Skin epidermis (tissue), 12 donors: Measurements from ENCODE around the gene ARHGEF4.

ENCODE experiments used
- H3K27ac ChIP-seq, 21 experiments: fragments of 200-600 bp; sonication (generic) in 11 of 21; one replicate each; pipeline ENCODE4 v1.5.0; 2020; ENCODE audit warnings: mild to moderate bottlenecking in 3 of 21, inconsistent platforms in 2 of 21, moderate library complexity in 2 of 21
- H3K4me3 ChIP-seq, 7 experiments: fragments of 200-600 bp; sonication (generic) in 2 of 7; one replicate each; pipeline ENCODE4 v1.5.0; 2020; ENCODE audit warnings: inconsistent platforms in 2 of 7, mild to moderate bottlenecking in 2 of 7, moderate library complexity in 1 of 7

Gene ARHGEF4

GRCh38 chr2:130836501-130837174 lies at the start of gene ARHGEF4:
TSS of gene ARHGEF4 (plus strand) at chr2:130836914. CDS start at chr2:130836954, 40 bp downstream.
- Histone ChIP-seq H3K4me3 (peak within 1 kb of the TSS; percentile 38 to 65 (median 50)), H3K27ac (peak within 1 kb of the TSS in 19 of 21 experiments; percentile 29 to 86 (median 75))

GRCh38 chr2:130787841-130788240 lies 48.9 kb upstream of the ARHGEF4 start:
- Histone ChIP-seq H3K4me3 (no peak overlapping the region), H3K27ac (no peak overlapping the region)

DNA sequence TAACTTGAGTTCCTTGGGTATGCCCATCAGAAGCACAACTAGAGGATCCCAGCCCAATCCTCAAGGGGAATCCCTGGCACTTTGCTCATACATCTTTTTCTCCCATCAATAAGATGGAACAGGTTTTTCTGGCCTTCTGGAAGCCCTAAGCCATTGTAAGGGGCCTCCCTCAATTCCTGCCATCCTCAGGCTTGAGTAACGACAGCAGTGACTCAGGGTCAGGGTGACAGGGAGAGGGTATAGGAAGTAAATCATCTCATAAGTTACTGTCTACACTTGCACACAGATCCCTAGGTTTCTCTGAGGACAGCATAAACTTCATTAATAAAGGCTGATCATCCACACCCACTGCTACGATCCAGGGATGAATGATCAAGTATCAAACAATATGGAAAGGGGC lies 46.4 kb upstream of the ARHGEF4 start:
- H3K4me3 ChIP-seq, result no peak overlapping the region
- no peak overlapping the region for H3K27ac ChIP-seq

DNA sequence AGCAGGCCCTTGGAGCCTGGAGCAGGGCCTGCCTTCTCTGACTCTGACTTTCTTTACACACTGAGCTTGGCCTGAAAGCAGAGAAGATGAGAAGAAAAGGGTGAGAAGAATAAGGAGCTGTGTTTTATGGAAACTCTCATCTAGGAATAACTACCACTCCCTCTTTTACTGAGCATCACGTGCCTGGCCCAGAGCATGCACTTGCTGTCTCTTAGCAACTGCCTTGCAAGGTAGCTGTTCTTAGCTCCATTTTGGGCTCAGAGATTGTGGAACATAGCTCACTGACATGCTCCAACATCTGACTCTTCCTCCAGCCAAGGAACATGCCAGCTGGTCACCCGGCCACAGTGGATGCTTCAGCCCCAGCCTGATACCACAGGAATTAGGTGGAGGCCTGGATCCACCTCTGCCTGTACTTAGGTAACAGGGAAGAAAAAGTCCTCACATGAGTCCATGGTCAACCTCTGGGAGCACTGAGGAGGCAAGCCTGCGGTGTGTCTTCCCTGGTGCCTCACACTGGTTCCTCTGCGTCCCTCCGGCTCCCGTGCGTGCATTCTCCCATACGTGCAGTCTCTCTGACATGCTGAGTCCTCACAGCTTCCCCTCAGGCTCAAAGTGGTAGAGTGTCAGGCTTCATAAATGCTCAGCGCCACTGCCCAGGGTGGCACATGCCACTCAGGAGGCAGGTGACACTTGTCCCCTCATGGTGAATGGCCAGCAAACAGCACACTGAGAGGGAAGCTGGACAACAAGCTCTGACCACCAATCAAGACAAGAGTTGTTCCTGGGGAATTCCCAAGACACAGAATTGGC lies 45.7 kb upstream of the ARHGEF4 start:
- H3K4me3 ChIP-seq, result no peak overlapping the region
- H3K27ac ChIP-seq, result no peak overlapping the region

- H3K27ac ChIP-seq, result no peak overlapping the region
- no peak overlapping the region for H3K4me3 ChIP-seq
These were observed 45.1 kb upstream of the ARHGEF4 start for GRCh38 chr2:130791617-130791939.

- Histone ChIP-seq H3K4me3 (no peak overlapping the region), H3K27ac (no peak overlapping the region)
These were observed 41.3 kb upstream of the ARHGEF4 start for GRCh38 chr2:130795431-130795830.

- H3K27ac ChIP-seq, result no peak overlapping the region
These were observed 40.4 kb upstream of the ARHGEF4 start for GRCh38 chr2:130796290-130796689.

DNA sequence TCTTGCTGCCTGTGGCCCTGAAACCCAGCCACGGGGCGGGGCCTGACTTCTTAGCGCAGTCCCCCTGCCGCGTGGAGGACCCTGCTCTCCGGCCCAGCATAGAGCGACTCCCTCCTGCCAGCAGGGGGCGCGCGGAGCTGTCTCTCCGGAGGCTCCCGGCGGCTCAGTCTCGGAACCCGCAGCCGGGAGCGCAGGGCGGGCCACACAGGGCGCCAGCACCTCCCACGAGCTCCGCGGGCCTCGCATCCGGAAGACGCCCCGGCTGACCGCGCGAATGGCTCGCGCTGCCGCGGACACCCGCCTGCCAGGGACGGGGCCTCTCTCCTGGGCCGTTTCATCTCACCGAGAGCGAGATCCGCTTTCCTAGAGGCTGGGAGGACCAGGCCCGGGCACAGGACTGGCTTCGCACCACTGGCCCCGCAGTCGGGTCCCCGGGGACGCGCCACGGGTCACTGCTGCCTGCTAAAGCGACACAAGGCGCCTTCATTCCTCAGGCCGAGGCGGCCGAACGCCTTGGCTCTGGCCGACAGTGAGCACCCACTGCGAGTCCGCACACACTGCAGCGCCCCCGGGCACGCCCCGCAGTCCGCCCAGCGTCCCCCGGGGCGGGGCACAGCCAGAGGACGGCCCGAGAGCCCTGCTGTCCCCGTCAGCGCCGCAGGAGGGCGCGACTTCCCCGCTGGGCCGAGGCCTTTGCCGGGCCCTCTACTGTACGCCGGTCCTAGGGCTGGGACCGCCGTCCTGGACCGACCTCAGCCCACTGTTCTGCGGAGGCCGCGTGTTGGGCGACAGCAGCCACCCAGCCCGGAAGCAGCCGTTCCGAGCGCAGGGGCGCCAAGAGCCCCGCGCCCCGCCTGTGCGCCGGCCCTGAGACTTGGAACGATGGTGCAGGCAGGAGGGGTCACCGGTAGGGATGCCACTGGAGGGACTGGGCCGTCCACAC lies 39.0 kb upstream of the ARHGEF4 start:
- Histone ChIP-seq H3K4me3 (peak overlapping the region; percentile 56 to 89 (median 82)), H3K27ac (peak overlapping the region; percentile 64 to 98 (median 91))

More at GRCh38 chr2:130796290-130796689, 40.4 kb upstream of the ARHGEF4 start:
- H3K4me3 ChIP-seq, result no peak overlapping the region

GRCh38 chr2:130798472-130799218 lies 38.1 kb upstream of the ARHGEF4 start:
- peak overlapping the region in 20 of 21 experiments; percentile 64 to 98 (median 92) for H3K27ac ChIP-seq
- H3K4me3 ChIP-seq, result peak overlapping the region; percentile 56 to 89 (median 82)

DNA sequence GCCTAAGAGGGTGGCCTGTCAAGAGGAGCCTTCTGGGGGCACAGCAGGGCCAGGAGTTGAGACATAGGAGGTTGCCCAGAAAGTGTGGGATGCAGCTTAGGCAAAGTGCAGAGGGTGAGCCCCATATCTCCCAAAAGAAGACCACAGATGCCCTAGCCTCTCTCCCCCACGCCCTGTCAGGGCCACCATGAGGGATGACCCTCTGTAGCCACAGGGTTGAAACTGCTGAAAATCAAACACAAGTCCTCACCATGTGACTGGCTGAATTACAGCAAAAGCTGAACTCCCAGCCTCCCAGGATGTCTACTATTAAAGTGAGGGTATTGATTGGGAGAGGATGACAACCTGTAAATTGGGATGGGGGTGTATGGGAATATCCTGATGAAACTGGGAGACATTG lies 37.4 kb upstream of the ARHGEF4 start:
- Histone ChIP-seq H3K27ac (no peak overlapping the region), H3K4me3 (no peak overlapping the region)

DNA sequence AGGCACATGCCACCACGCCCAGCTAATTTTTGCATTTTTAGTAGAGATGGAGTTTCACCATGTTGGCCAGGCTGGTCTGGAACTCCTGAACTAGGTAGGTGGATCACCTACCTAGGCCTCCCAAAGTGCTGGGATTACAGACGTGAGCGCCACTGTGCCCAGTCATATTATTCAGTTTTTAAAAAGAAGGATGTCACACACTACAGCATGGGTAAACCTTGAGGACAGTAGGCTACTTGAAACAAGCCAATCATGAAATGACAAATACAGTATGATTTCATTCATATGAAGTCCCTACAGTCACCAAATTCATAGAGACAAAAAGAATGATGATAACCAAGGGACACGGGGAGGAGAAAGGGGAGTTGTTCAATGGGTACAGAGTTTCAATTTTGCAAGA lies 31.1 kb upstream of the ARHGEF4 start:
- Histone ChIP-seq H3K4me3 (no peak overlapping the region), H3K27ac (peak overlapping the region in 1 of 21 experiments; percentile 35)

DNA sequence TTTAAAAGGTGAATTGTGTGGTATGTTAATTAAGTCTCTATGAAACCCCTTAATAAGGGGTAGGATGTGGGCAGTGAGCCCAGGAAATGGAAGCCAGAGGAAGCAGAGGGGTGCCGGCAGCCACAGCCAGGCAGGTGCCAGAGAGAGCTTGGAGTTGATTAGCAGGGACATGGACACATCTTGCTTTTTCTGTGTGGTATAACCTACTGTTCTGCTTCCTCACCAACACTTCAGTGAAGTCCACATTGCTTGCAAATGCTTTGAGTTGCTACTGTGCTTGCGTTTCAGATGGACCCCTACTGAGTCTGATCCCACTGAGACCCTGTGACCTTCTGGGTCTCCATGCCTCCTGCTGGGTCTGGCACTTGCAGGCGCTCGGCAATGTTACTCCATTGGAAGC lies 30.3 kb upstream of the ARHGEF4 start:
- peak overlapping the region in 3 of 21 experiments; percentile 35 to 93 (median 49) for H3K27ac ChIP-seq
- H3K4me3 ChIP-seq, result no peak overlapping the region

DNA sequence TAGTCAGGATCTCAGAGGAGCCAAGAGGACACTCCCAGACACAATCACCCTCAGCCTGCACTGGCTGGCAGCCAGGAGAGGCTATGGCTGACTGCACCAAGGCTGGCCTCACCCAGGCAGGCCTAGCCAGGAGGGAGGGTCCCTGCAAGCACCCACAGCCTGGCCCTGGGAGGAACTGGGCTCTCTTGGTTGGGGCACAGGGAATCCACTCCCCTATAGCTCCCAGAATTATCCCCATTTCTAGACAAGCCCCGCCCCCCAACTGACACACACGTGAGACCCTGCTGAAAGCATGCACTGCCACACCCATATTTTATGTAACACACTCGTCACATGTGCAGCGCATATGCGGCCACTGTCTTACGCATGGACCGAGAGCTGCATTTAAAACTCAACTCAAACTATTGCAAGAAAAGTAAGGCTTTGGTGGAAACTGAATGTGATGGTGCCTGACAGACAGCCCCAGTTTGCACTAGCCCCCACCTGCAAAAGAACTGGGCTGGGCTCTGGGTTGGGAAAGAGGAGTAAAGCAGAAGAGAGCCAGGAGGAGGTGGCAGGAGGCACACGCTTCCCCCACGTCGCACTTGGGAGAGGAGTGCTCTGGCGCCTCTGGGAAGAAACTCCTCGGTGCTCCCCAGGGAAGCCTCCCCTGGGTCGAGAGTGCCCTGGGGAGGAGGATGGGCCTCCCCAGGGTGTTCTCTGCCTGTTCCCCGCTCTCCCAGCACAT lies 28.9 kb upstream of the ARHGEF4 start:
- Histone ChIP-seq H3K27ac (peak overlapping the region in 20 of 21 experiments; percentile 66 to 93 (median 85)), H3K4me3 (no peak overlapping the region)

GRCh38 chr2:130808482-130809268 lies 28.0 kb upstream of the ARHGEF4 start:
- Histone ChIP-seq H3K27ac (peak overlapping the region in 20 of 21 experiments; percentile 66 to 93 (median 85)), H3K4me3 (no peak overlapping the region)

- Histone ChIP-seq H3K4me3 (no peak overlapping the region), H3K27ac (no peak overlapping the region)
These were observed 26.2 kb upstream of the ARHGEF4 start for GRCh38 chr2:130810490-130810889.

DNA sequence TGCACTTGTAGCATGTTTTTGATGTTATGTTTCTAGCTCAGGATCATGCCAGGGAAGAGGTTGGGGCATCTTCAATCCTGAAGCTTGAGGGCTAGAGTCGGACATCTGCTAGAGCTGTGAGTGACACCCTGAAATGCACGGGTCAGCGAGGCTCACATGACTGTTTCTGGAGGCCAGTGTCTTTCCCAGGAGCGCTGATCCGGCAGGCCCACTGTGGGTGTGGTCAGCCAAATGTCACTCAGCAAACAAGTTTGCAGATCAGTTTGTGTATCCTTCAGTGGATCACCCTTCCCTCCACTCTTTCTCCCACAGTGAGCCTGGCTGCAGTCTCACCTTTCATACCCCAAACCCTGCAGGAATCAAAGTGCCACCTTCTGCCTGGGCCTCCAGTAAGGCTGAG lies 23.0 kb upstream of the ARHGEF4 start:
- no peak overlapping the region for H3K4me3 ChIP-seq

DNA sequence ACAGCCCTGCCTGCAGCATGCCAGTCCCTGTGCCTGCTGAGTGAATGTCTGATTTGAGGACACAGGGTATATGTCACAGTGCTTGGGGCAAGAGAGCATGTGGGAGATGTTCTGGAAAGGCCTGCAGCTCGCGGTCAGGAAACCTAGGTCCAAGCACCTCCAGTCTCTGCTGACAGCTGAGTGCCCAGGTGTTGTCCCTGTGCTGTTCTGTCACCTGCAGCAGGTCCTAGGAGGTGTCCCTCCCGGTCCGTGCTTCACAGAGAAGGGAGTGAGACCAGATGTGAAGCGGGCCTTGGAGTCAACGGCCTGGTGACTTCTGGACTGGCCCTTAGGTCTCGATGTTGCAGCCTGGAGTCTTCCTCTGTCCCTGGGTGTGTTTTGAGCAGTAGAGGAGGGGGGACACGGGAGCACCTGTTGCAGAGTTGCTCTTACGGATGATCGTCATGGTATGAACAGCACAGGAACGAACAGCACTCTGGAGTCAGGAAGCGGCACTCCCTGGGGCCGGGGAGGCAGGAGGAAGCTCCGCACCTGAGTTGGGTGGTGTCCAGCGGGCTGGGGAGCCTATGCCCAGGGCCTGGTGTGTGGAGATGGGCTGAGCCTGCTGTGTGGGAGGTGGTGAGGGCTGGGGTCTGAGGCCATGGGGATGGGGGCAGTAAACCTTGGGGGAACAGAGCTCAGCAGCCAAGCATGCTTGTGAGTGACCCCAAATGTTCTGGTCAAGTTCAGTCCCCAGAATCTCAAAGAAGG lies 21.6 kb upstream of the ARHGEF4 start:
- H3K4me3 ChIP-seq, result no peak overlapping the region
- no peak overlapping the region for H3K27ac ChIP-seq

More for the DNA sequence above, 23.0 kb upstream of the ARHGEF4 start:
- H3K27ac ChIP-seq, result no peak overlapping the region
